SU-DHL-6 (cell line): Measurements from ENCODE around the gene SERPINC1.

Experiments used
- EZH2phosphoT487 ChIP-seq: fragments of 200-600 bp; sonication (generic), shearing (Covaris generic); conservative IDR thresholded peaks from 2 replicates; pipeline ENCODE4 v1.6.1; 2018; ENCODE audit warnings: mild to moderate bottlenecking, antibody characterized with exemption, low read length, moderate library complexity, mixed read lengths
- TF ChIP-seq, protein P1 (sequence below): fragments of 200-600 bp; sonication (generic); IDR thresholded peaks from one replicate; pipeline ENCODE4 v1.5.1; 2017; ENCODE audit warnings: antibody characterized with exemption, mild to moderate bottlenecking, low read length, moderate library complexity; ENCODE audit not compliant: insufficient read depth, poor library complexity, severe bottlenecking

DNA sequence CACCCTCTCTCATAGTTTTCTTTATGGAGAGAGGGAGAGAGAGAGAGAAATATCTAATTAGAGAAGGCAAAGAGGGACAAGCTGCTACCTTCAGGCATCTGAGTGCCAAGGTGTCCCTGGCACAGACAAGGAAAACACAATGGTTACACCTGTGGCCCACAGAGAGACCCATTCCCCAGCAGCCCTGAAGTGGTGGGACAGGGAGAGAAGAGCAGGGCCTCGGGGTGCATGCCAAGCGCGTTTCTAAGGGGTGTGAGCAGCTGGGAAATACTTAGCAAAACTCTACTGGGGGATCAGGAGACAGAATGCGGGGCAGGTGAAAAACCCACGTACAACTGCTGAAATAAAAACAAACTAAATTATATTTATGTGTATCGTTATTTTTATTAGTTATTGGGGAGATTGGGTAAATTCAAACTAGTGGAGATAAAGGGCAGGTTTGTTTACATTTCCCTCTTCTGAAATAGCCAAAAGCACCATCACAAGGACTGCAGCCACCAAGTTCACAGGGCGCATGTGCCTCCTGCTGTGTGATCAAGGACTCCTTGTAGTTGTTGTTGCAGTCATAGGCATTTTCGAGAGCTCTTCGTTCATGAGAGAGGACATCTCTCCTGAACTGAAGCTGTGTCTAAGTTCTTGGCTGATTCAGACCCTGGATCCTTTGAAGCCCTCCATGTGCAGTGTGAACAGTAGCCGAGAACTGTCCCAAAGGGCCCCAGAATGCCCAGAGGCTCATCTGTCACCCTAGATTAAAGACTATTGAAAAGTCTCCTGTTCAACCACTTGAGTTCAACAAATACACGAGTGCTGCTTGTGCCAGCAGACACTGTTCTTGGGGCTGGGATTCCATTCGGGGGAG is 737 bp upstream of the SERPINC1 start:
- TF ChIP-seq, protein P1, sequence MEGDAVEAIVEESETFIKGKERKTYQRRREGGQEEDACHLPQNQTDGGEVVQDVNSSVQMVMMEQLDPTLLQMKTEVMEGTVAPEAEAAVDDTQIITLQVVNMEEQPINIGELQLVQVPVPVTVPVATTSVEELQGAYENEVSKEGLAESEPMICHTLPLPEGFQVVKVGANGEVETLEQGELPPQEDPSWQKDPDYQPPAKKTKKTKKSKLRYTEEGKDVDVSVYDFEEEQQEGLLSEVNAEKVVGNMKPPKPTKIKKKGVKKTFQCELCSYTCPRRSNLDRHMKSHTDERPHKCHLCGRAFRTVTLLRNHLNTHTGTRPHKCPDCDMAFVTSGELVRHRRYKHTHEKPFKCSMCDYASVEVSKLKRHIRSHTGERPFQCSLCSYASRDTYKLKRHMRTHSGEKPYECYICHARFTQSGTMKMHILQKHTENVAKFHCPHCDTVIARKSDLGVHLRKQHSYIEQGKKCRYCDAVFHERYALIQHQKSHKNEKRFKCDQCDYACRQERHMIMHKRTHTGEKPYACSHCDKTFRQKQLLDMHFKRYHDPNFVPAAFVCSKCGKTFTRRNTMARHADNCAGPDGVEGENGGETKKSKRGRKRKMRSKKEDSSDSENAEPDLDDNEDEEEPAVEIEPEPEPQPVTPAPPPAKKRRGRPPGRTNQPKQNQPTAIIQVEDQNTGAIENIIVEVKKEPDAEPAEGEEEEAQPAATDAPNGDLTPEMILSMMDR, result no peak
- no peak for TF ChIP-seq EZH2phosphoT487
